Keratinocyte (primary cell): ENCODE data around the gene PKN2. TPM values are rescaled to one million over a fixed set of nuclear protein-coding genes. Genes with fewer than 3 reads are reported as not detected.

ENCODE experiments used
- DNase-seq: peaks from one replicate; pipeline ENCODE4 v3.0.0-alpha.2; 2011; ENCODE audit warnings: low read depth, missing footprints, low spot score
- FAIRE-seq: peaks from 2 replicates; lab custom pipeline; 2011; peaks lifted over from hg19 to GRCh38; lab: Jason Lieb, UNC
- H2AFZ ChIP-seq: 2 replicates; pipeline ENCODE4 v1.6.0; 2012; ENCODE audit warnings: low read length, control low read depth, inconsistent platforms; ENCODE audit not compliant: control insufficient read depth
- H3K27ac ChIP-seq: 2 replicates; pipeline ENCODE4 v1.5.1; 2011; ENCODE audit warnings: low read length; ENCODE audit not compliant: control insufficient read depth, insufficient read depth
- H3K27me3 ChIP-seq: 3 replicates; pipeline ENCODE4 v1.6.0; 2011; ENCODE audit warnings: low read length; ENCODE audit not compliant: control insufficient read depth, insufficient read depth; ENCODE audit errors: extremely low read depth
- H3K36me3 ChIP-seq, 2 experiments: 2 replicates in 1 of 2; 3 replicates in 1 of 2; pipeline ENCODE4 v1.5.1; 2011; ENCODE audit warnings: low read length in 2 of 2, mild to moderate bottlenecking in 1 of 2; ENCODE audit not compliant: control insufficient read depth in 2 of 2, insufficient read depth in 2 of 2; ENCODE audit errors: extremely low read depth in 1 of 2
- H3K4me1 ChIP-seq: 3 replicates; pipeline ENCODE4 v1.5.1; 2011; ENCODE audit warnings: low read length; ENCODE audit not compliant: control insufficient read depth, insufficient read depth; ENCODE audit errors: extremely low read depth
- H3K4me2 ChIP-seq: 3 replicates; pipeline ENCODE4 v1.6.0; 2011; ENCODE audit warnings: low read depth, low read length; ENCODE audit not compliant: control insufficient read depth, insufficient read depth; ENCODE audit errors: extremely low read depth
- H3K4me3 ChIP-seq, 3 experiments: fragments of 200-600 bp in 1 of 3; sonication (generic) in 1 of 3; 2 replicates in 2 of 3; 3 replicates in 1 of 3; pipeline ENCODE4 v1.5.1; 2011 to 2016; ENCODE audit warnings: low read length in 3 of 3, mild to moderate bottlenecking in 3 of 3, control low read depth in 2 of 3, inconsistent platforms in 1 of 3, low read depth in 1 of 3, mixed read lengths in 1 of 3, mixed run types in 1 of 3, moderate library complexity in 1 of 3; ENCODE audit not compliant: control insufficient read depth in 2 of 3, insufficient read depth in 2 of 3; ENCODE audit errors: extremely low read depth in 1 of 3
- H3K79me2 ChIP-seq: 2 replicates; pipeline ENCODE4 v1.6.0; 2012; ENCODE audit warnings: low read length; ENCODE audit not compliant: control insufficient read depth, insufficient read depth
- H3K9ac ChIP-seq: 3 replicates; pipeline ENCODE4 v1.6.0; 2011; ENCODE audit warnings: low read length; ENCODE audit not compliant: control insufficient read depth, insufficient read depth; ENCODE audit errors: extremely low read depth
- H3K9me1 ChIP-seq: 3 replicates; pipeline ENCODE4 v1.6.0; 2011; ENCODE audit warnings: low read length; ENCODE audit not compliant: control insufficient read depth, insufficient read depth; ENCODE audit errors: extremely low read depth
- H3K9me3 ChIP-seq: 2 replicates; pipeline ENCODE4 v1.5.1; 2012; ENCODE audit warnings: low read depth, low read length; ENCODE audit not compliant: control insufficient read depth
- H4K20me1 ChIP-seq: 3 replicates; pipeline ENCODE4 v1.6.0; 2011; ENCODE audit warnings: low read length; ENCODE audit not compliant: control insufficient read depth, insufficient read depth; ENCODE audit errors: extremely low read depth
- EZH2 ChIP-seq: IDR thresholded peaks from one replicate; pipeline ENCODE4 v1.6.1; 2012; ENCODE audit warnings: inconsistent platforms, mild to moderate bottlenecking, low read length, moderate library complexity
- dilution Hi-C: fragments of 300-500 bp; cut with MboI; formaldehyde crosslinking; loops from one replicate; pipeline ENCODE4 v1.7.0; 2020; ENCODE audit warnings: low sequenced_read_pairs; ENCODE audit not compliant: extremely low pct_ligation_motif_present
- polyA plus RNA-seq, 5 experiments: library from polyadenylated mRNA; depleted of rRNA in 3 of 5; stranded (reverse) in 3 of 5; stranded (forward) in 1 of 5; unstranded in 1 of 5; fragments of >200 nt; gene quantifications; 1 replicate in 1 of 5; 2 replicates in 3 of 5; 3 replicates in 1 of 5; pipeline versions ENCODE4 v1.2.1 to v1.2.3, GENCODE V29; 2011 to 2012; ENCODE audit warnings: missing spikeins in 2 of 5, low read depth in 1 of 5, low replicate concordance in 1 of 5
- TF ChIP-seq, protein P1 (sequence below), 3 experiments: IDR thresholded peaks in 1 of 3; conservative IDR thresholded peaks in 1 of 3; optimal IDR thresholded peaks in 1 of 3; 2 replicates in 2 of 3; 3 replicates in 1 of 3; pipeline versions ENCODE3 to v1.5.1; 2011; ENCODE audit warnings: low read length in 3 of 3, mild to moderate bottlenecking in 3 of 3, moderate library complexity in 2 of 3, control low read depth in 1 of 3, inconsistent platforms in 1 of 3; ENCODE audit not compliant: insufficient read depth in 2 of 3; ENCODE audit errors: extremely low read depth in 1 of 3

Gene PKN2
- polyA plus RNA-seq, 1 donor (not counting 4 experiments of a cell fraction or from before 2014, with no cell fraction given): 30.8 TPM

DNA sequence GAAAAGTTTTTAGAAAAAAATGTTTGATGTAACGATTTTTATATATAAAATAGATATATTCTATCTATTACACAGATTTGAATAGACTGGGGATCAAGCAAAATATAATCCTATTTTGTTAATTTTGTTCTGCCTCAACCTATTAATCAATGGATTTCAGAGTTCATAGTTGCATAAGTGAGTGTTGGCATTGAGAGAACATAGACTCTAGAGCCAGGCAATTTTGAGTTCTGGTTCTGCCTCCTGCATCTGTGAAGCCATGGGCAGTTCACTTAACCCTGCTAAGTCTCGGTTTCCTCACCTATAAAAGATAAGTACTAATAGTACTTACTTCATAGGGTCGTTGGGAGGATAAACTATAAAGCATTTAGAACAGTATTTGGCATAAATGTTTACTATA, 13.6 kb upstream of the PKN2 start:
- Histone ChIP-seq H3K4me1 (no peaks in the 10 kb centered on the region), H2AFZ (no peak overlapping the region), H3K27ac (no peak overlapping the region), H3K36me3 (no peaks in the 10 kb centered on the region), H3K79me2 (no peaks in the 10 kb centered on the region), H3K4me3 (no peak overlapping the region), H4K20me1 (no peaks in the 10 kb centered on the region), H3K9me1 (no peaks in the 10 kb centered on the region), H3K4me2 (no peak overlapping the region), H3K9ac (no peak overlapping the region), H3K9me3 (no peaks in the 10 kb centered on the region), H3K27me3 (no peaks in the 10 kb centered on the region)
- no peak for DNase-seq
- dilution Hi-C loops: no loop called here
- FAIRE-seq: no peak
- no peak for TF ChIP-seq EZH2
- TF ChIP-seq, protein P1, sequence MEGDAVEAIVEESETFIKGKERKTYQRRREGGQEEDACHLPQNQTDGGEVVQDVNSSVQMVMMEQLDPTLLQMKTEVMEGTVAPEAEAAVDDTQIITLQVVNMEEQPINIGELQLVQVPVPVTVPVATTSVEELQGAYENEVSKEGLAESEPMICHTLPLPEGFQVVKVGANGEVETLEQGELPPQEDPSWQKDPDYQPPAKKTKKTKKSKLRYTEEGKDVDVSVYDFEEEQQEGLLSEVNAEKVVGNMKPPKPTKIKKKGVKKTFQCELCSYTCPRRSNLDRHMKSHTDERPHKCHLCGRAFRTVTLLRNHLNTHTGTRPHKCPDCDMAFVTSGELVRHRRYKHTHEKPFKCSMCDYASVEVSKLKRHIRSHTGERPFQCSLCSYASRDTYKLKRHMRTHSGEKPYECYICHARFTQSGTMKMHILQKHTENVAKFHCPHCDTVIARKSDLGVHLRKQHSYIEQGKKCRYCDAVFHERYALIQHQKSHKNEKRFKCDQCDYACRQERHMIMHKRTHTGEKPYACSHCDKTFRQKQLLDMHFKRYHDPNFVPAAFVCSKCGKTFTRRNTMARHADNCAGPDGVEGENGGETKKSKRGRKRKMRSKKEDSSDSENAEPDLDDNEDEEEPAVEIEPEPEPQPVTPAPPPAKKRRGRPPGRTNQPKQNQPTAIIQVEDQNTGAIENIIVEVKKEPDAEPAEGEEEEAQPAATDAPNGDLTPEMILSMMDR (optimal IDR thresholded peaks at IDR 0.05 in 1 of 3, IDR thresholded peaks at IDR 0.05 in 1 of 3, conservative IDR thresholded peaks at IDR 0.05 in 1 of 3; ENCODE audit: extremely low read depth in 1 of 3, insufficient read depth in 2 of 3, low read length in 3 of 3): no peak

DNA sequence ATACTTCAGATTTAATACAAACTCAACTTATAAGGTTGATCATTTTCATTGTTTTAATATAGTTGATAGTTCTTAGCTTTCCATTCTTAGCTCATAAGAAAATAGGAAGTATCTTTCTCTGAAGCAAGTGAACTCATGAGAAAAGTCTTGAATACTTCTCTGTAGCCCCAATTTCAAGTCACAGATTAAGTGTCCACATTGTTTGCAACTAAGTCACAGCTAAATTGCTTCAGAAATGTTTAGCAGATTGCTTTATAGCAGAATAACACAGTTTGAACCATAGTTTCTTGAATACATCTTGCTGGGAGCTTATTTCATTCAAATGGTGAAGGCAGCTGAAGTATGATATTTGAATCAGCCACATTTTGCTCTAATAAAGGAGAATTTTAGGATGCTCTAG, 10.6 kb upstream of the PKN2 start:
- DNase-seq (no peak), FAIRE-seq (peak; percentile 17)
- H3K4me3 ChIP-seq: no peak overlapping the region
- H3K27ac ChIP-seq: no peak overlapping the region
- TF ChIP-seq, protein P1 (optimal IDR thresholded peaks at IDR 0.05 in 1 of 3, IDR thresholded peaks at IDR 0.05 in 1 of 3, conservative IDR thresholded peaks at IDR 0.05 in 1 of 3; ENCODE audit: extremely low read depth in 1 of 3, insufficient read depth in 2 of 3, low read length in 3 of 3): no peak
- TF ChIP-seq EZH2: no peak
- no peaks in the 10 kb centered on the region for H3K79me2 ChIP-seq
- no peaks in the 10 kb centered on the region for H3K4me1 ChIP-seq
- no peak overlapping the region for H2AFZ ChIP-seq
- H3K9me3 ChIP-seq: no peaks in the 10 kb centered on the region
- no peaks in the 10 kb centered on the region for H3K9me1 ChIP-seq
- H4K20me1 ChIP-seq: no peaks in the 10 kb centered on the region
- H3K9ac ChIP-seq: no peak overlapping the region
- H3K4me2 ChIP-seq: no peak overlapping the region
- dilution Hi-C loops: no loop called here
- H3K27me3 ChIP-seq: no peaks in the 10 kb centered on the region
- no peaks in the 10 kb centered on the region for H3K36me3 ChIP-seq
